Fibroblast of skin of left biceps (primary cell): ENCODE measurements around the gene MDC1.
"Not testable (repeated sequence)": the region's sequence is repeated elsewhere in the genome, so short reads cannot be mapped to it uniquely, and the experiment has no call there.

Source experiments
- DNase-seq, 2 experiments: peaks; one replicate each; pipeline ENCODE4 v3.0.0-alpha.2; 2013; ENCODE audit warnings: low read depth in 2 of 2

Gene MDC1, protein sequence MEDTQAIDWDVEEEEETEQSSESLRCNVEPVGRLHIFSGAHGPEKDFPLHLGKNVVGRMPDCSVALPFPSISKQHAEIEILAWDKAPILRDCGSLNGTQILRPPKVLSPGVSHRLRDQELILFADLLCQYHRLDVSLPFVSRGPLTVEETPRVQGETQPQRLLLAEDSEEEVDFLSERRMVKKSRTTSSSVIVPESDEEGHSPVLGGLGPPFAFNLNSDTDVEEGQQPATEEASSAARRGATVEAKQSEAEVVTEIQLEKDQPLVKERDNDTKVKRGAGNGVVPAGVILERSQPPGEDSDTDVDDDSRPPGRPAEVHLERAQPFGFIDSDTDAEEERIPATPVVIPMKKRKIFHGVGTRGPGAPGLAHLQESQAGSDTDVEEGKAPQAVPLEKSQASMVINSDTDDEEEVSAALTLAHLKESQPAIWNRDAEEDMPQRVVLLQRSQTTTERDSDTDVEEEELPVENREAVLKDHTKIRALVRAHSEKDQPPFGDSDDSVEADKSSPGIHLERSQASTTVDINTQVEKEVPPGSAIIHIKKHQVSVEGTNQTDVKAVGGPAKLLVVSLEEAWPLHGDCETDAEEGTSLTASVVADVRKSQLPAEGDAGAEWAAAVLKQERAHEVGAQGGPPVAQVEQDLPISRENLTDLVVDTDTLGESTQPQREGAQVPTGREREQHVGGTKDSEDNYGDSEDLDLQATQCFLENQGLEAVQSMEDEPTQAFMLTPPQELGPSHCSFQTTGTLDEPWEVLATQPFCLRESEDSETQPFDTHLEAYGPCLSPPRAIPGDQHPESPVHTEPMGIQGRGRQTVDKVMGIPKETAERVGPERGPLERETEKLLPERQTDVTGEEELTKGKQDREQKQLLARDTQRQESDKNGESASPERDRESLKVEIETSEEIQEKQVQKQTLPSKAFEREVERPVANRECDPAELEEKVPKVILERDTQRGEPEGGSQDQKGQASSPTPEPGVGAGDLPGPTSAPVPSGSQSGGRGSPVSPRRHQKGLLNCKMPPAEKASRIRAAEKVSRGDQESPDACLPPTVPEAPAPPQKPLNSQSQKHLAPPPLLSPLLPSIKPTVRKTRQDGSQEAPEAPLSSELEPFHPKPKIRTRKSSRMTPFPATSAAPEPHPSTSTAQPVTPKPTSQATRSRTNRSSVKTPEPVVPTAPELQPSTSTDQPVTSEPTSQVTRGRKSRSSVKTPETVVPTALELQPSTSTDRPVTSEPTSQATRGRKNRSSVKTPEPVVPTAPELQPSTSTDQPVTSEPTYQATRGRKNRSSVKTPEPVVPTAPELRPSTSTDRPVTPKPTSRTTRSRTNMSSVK (N-terminal part only)

DNA sequence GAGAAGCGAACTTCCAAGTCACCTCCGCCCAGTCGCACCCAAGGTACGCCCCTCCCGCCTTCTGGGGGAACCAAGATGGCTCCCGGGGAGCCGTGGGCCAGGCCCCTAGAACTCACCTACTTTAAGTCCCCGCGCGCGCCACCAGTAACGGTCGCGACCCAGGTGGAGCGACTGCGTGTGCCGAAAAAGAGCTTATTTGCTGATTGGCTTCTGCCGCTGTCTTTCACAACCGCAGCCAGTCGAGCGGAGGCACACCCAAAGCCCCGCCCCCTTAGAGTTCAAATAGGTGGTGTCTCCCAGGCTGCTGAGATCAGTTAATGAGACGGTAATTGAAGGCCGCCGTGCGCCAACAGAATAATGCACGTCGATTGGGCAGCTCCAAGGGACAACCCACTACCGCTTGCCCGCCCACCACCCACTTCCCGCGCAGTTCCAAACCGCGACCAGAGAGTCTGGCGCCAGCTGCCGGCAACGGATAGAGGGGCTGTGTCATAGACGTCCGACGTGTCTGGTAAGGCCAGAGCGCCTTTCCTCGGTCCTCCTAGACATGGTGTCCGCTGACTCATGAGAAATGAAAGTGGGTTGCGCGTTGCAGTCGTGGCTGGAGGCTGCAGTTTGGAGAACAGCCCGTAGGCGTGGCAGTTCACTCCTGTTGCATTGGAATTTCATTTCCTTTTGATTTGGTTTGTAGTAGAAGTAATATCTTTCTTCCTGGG is at the start of gene MDC1:
Gene MDC1, minus strand, starts transcription at position 153 of the 716 bp plus-strand sequence. CDS start 2,106 bp downstream, outside the sequence.
- DNase-seq: peak; percentile 100

DNA sequence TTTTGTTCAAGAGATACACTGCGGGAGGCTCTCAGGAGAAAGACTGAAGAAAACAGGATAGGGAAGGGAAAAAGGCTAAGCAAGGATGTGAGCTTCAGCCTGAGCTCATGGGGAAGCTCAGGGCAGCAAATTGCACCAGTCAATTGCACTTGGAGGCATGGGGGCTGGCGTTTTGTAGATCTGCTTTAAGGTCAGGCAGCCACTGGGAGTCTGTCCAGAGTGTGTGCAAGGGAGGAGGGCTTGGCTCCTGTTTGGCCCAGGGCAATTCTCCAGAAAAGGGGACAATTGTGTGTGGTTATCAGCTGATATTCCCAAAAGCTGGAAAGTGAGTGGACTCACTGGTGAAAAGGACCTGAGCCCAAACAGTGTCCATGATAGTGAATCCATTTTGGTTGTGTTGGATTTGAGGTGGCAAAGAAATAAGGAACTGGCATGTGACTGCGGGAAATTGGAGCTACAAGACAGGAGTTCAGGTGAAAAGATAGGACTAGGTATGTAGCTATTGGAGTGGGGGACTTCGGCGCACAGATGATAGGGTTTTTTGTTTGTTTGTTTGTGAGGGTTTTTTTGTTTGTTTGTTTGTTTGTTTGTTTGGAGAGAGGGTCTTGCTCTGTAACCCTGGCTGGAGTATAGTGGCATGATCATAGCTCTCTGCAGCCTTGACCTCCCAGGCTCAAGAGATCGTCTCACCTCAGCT is 49.5 kb upstream of the MDC1 start:
- DNase-seq: no peak

GRCh38 chr6:30765495-30765894 is 48.4 kb upstream of the MDC1 start:
- not testable (repeated sequence) for DNase-seq

DNA sequence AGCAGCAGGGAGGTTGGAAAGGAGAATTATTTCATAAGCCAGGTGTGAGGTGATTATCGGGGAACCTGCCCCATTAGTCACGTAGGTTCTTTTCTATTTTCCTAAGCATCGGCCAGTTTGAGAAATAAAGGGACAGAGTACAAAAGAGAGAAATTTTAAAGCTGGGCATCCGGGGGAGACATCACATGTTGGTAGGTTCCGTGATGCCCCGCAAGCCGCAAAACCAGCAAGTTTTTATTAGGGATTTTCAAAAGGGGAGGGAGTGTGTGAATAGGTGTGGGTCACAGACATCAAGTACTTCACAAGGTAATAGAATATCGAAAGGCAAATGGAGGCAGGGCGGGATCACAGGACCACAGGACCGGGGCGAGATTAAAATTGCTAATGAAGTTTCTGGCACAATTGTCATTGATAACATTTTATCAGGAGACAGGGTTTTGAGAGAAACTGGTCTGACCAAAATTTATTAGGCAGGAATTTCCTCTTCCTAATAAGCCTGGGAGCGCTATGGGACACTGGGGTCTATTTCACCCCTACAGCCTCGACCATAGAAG is 47.5 kb upstream of the MDC1 start:
- DNase-seq: not testable (repeated sequence)

DNA sequence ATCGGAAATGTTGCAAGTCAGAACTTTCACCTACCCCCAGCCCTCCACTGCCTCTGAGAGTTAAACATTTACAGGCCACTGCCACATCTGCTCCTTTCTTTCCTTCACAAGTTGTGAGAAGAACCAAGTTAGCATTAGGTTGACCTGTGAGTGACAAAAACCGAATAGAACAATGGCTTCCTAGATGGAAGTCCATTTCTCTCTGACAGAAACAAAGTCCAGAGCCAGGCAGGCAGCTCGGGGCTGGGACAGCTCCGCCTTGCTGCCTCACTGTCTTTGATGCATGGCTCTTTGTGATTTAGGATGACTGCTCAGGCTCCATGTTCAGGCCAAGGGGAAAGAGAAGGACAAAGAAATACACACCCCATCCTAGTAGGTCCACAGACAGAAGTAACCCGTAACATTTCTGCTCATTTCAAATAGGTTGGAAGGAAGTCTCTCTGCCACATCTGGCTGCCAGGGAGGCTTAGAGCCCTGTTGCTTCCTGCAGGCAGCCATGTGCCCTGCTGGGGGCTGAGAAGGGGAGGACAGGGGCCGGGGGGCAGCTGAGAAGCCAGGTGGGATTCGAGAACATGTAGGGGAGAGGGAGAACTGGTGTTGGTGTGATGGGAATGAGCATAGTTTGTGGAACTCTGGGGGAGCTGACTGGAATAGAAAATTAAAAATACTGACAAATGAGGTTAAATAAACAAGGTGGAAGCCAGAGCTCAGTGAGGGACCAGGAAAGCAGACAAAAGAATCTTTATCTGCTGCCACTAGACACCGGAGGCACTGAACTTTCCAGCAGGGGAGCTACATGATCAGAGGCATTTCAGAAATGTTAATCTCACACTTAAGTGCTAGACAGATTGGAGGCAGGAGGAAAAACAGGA is 46.8 kb upstream of the MDC1 start:
- DNase-seq: no peak

GRCh38 chr6:30763155-30763617 is 46.1 kb upstream of the MDC1 start:
- no peak for DNase-seq

DNA sequence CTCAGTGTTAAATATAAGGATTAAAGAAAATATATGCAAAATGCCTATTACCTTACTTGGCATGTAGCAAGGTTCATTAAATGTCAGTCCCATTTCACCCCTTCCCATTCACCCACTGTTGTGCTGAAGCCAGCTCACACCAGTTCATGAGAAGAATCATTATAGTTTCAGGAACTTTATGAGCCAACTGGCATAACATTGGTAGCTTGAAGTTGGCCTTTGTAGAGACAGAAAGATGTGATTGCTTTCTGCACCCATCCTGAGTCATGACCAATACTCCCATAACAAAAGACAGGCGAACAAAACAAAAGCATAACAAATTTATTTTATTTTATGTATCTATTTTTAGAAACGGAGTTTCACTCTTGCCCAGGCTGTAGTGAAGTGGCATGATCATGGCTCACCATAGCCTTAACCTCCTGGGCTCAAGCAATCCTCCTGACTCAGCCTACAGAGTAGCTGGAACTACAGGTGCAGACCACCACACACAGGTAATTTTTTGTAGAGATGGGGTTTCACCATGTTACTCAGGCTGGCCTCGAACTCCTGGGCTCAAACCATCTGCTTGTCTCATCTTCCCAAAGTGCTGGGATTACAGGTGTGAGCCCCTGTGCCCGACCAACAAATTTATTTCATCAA is 44.8 kb upstream of the MDC1 start:
- no peak for DNase-seq

DNA sequence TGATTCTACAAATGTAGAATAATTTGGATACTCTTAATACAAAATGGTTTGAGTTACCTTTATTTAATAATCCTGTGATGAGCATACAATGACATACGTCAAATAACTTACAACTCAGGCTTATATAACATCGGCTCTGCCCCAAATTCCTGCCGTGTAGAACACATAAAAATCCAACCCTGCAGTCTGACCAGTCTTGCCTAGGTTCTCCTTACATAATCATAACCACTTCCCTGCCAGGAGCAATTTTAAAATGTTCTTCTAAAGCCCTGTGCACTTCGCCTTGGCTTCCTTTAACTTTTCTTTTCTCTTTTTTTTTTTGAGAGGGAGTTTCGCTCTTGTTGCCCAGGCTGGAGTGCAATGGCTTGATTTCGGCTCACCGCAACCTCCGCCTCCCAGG is 43.5 kb upstream of the MDC1 start:
- DNase-seq: no peak

DNA sequence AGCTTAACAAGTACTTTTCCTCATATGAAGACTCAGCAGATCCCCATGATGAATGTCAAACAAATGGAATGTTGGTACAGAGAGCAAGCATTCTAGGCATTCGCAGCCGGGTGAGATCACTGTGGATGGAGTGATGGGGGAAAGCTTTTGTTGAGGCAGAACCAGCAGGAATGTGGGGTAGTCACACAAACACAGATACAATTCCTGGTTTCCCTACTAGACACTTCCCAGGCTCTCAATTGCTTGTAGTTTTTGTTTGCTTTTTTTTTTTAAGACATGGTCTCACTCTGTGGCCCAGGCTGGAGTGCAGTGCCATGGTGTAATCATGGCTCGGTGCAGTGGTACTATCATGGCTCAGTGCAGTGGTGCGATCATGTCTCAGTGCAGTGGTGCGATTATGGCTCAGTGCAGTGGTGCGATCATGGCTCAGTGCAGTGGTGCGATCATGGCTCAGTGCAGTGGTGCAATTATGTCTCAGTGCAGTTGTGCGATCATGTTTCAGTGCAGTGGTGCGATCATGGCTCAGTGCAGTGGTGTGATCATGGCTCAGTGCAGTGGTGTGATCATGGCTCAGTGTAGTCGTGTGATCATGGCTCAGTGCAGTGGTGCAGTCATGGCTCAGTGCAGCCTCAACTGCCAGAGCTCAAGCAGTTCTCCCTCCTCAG is 42.6 kb upstream of the MDC1 start:
- DNase-seq: peak; percentile 88 to 89

DNA sequence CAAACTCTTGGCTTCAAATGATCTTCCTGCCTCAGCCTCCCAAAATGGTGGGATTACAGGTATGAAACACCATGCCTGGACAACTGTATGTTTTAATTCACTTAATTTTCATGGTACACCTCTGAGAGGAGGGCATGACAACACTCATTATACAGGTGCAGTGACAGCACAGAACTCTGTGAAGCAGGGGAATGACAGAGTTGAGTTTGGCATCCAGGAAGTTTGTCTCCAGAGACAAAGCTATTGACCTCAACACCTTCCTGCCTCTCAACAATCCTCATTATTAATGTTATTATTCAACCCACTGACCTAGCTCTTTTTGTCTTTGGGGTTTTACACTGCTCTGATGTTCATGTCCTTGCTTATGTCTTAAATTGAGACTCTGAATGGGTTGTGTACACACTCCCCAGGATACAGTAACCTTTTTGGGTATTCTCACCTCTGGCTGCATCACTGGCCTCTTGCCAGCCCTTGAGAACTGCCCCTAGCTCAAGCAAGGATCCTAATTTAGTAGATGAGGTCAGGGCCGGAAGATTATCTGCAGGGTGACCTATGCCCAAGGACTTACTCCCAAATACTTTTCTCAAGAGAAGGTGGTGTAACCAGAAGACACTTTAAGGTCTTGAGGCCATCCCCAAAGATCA is 40.3 kb upstream of the MDC1 start:
- DNase-seq: no peak

GRCh38 chr6:30756405-30757003 is 39.4 kb upstream of the MDC1 start:
- not testable (repeated sequence) for DNase-seq

- no peak for DNase-seq
These were observed 37.5 kb upstream of the MDC1 start for GRCh38 chr6:30754631-30755030.

- DNase-seq: peak; percentile 99
These were observed 35.3 kb upstream of the MDC1 start for GRCh38 chr6:30752157-30752927.

- no peak for DNase-seq
These were observed 33.2 kb upstream of the MDC1 start for GRCh38 chr6:30750379-30750668.

- no peak for DNase-seq
These were observed 32.7 kb upstream of the MDC1 start for GRCh38 chr6:30749554-30750378.
